GM19035 (cell line): ENCODE measurements around the gene PALMD.

Experiments used
- ATAC-seq: cut with Tn5 transposase; IDR thresholded peaks from one replicate; pipeline ENCODE4 v1.9.1; 2021; ENCODE audit not compliant: unreplicated experiment

Gene PALMD

DNA sequence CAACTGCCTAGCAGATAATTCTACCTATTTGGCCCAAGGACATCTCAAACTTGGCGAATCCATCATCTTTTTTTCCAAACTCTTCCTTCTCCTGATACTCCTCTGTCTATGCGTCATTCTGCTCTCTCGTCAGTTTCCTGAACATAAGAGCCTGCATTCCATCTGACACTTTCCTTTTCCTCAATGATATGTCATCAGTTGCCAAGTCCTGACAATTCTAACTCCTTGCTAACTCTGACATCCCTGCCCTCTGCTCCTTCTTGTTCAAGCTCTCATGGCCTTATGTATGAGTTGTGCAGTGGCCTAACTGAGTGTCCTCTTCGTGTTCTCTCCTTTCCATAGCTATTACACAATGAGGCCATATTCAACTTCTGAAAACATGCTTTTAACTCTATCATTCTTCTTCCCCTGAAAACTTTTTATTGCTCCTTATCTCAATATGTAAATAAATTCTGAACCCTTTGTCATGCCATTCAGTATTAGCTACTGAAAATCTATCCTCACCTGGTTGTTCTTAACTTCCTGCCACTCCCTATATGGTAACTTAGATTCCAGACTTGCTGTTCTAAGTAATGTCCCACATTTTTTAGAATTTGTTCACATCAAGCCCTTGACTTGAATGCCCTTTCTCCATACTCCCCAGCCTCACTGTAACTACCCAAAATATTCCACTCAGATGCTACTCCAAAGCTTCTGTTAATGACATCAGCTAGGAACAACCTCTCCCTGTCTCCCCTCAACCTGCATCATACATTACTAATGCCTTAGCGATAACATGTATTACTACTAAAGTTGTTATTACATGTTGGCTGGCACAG, 11.5 kb downstream of the PALMD start:
- no peak for ATAC-seq

DNA sequence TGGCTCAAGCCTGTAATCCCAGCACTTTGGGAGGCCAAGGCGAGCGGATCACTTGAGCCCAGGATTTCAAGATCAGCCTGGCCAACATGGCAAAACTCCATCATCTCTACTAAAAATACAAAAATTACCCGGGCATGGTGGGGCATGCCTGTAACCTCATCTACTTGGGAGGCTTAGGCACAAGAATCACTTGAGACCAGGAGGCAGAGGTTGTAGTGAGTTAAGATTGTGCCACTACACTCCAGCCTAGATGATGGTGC, 12.0 kb downstream of the PALMD start:
- no peak for ATAC-seq

DNA sequence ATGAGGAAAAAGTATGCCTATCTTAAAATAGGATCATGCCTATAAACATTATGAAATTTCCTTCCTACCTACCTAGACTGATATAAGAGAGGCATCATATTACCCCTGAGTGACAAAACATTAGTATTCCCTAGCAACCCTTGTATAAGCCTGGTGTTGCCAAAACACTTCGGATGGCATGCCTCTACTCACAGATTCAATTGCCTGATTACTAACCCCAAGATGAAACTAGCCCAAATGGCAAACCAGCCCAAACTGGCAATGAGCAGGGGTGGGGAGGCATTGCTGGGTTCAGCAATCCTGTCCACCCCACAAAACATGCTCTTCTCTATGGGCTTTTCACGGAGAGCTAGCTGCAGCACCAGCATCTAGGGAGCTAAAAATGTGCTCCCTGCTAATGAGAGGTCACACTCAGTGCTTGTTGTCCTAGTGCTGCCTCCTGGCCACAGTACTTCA, 13.9 kb downstream of the PALMD start:
- no peak for ATAC-seq

DNA sequence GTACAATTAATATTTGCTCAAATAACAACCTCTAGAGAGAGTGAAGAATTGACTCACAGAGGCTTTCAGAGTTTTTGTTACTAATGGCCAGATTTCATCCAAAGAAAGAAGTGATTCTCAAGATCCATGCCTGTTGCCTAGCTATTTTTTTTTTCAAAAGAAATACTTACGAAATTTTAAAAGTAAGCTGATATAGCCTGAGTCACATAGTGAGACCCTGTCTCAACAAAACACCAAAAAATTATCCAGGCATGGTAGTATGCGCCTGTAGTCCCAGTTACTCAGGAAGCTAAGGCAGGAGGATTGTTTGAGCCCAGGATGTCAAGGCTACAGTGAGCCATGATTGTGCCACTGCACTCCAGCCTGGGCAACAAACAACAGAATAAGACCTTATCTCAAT, 14.6 kb downstream of the PALMD start:
- no peak for ATAC-seq

DNA sequence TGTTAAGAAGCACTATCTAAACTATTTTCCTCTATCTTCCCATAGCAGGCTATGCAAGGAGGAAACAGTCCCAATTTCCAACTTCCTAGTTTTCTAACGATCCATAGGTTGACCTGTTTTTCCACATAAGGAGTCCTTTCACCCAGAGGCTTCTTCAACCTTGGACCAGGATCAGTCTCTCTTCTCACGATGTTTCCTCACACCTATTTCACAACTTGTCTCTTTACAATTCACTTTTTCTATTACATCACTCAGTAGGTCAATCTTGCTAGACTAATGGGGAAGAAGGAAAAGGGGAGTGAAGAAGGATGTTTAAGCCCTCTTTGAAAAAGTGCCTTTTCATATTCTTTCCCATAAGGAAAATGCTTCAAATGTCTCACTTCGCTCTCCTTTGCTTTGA, 15.9 kb downstream of the PALMD start:
- no peak for ATAC-seq

DNA sequence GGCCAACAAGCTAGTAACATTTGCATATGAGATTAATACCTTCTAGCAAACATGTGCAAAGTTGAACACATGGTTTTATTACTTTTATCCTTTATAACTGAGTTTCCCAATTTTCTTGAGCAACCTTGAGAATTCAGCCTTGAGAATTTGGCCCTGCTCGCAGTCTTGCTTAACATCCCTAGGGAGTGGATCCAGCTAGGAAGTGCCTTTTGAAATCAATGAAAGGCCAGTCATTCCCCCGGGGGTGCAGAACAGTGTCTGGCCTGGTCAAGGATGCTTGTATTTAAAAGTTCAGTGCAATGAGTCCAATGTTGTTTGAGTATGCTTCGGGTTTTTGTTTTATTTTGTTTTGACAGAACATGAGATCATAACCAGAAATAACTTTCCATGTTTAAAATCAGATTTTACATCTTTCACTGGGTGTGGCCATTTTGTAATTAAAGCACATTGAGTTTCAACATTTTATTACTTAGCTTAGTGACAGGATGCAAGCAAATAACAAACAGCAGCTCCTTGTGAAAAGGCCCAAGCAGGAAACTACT, 16.7 kb downstream of the PALMD start:
- ATAC-seq, result no peak

DNA sequence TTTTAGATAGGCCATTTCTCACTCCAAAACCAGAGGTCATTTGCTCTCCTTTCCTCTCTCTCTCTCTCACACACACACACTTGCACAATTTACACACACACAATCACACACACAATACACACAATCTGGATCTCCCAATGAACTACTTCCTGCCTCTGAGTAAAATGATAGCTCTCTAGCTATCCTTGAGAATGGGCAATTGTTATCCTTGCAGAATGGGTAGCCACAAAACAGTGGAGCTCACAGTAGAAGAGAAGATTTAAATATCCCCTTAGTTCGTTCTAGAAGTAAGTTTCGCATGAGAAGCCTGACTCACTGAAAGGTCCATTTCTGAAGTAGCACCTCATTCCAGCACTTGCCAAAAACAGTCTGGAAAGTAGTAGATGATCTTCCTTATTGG, 17.6 kb downstream of the PALMD start:
- ATAC-seq, result no peak

DNA sequence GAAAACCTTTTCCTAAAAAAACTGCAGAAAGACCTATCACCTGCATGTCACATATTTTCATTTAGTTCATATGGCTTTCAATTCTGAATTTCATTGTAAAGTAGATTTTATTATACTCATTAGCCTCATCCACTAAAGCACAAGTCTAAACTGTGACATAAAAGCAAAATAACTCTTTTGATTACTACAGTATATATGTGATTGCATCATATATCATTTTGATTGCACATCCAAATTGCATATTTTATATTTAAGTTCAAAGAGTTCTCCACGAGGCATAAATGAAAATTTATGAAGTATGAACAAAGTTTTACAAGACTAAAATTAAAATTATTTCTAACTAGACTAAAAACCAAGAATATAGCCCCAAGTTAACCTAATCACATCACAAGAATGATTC, 19.3 kb downstream of the PALMD start:
- ATAC-seq, result no peak

DNA sequence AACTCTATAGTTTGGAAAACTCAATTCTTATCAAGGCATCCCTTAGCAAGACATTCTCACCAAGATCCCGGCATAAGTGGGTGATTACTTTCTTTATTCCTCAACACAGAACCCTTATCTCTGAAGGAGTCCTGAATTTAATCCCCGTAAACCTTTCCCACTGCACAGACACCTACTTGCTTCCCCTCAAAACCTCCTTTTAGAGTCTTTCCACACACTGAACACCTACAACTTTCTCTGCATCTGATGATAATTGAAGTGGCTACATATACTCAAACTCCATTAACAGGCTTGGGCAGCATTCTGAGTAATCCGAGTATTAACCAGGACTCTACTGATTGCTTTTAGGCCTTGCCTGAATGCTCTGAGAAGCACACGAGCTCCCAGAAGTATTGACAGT, 23.5 kb downstream of the PALMD start:
- no peak for ATAC-seq

DNA sequence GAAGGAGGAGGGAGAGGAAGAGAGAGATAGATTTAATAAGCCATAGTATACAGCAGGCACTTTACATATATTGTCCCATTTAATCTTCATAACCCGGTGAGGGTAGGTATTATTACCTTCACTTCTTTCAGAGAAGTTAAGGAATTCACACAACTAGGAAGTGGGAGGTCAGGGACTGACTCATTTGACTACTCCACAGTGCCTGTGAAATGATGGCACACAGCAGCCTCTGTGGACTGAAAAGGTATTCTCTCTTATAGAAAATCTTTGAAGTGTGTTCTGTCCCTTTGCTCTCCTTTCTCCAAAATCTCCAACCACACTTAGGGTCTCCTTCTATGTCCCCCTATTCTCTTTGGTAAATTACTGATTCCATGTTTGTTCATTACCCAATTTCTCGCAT, 23.9 kb downstream of the PALMD start:
- ATAC-seq, result no peak

DNA sequence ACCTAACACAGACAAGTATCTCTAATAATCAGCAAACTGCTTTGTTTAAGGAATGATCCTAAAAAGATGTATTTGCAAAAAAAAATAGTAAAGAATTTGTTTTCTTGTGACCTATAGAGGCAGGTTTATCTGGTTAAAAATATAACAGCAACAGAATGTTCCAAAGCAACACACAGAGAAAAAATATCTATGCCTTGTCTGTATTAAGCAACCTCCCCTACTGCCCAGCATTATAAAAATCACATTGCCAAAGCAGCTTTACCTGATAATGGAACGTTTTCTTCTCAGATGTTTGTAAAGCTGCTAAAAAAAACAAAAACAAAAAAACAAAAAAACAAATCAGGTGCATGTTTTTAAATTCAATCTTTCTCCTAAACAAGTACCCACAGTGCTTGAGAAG, 24.7 kb downstream of the PALMD start:
- no peak for ATAC-seq

DNA sequence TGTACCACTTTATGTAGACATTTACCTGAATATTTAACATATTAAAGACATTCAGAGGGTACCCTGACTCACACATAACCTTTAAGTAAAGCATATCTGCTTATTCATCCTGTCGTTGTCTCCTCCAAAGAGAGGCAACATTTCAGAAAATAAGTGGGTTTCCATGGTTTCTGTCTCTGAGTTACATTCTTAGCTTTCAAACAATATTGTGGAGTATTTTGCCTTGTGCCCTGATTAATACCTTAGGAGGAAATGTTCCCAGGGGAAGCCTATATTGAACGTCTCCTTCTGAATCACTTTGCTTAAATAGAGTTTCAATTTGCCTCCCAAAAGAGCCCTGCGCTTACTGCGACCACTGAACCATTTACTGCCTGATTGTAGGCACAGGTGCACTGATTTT, 26.1 kb downstream of the PALMD start:
- no peak for ATAC-seq

DNA sequence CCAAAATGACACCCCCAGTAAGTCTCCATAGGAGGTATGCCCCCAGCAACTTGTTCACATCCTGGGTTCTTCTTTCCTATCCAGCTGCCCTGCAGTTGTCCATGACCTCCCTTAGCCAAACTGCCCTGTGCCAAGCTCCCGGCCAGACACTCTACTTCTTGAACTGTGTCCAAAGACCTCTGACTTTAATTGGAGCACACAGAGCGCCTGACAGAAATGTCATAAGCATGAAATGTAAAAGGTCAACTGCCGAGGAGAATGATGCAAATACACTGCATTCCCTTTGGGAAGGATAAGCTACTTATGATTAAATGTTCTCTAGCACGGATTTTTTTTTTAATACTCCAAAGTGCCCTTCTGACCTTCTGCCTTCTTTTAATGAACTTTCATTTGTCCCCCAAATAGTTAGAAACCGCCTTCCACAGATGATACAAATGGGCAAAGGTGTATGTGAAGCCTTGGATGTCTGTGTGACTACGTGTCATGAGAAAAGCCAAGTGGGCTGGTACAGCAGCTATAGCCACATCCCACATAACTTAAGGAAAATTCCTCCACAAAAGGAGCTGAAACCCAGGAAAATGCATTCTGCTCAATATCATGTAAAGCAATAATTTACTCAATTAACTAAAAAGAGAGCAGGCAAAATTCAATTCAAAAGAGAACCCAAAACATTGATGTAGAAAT, 26.8 kb downstream of the PALMD start:
- ATAC-seq, result no peak

DNA sequence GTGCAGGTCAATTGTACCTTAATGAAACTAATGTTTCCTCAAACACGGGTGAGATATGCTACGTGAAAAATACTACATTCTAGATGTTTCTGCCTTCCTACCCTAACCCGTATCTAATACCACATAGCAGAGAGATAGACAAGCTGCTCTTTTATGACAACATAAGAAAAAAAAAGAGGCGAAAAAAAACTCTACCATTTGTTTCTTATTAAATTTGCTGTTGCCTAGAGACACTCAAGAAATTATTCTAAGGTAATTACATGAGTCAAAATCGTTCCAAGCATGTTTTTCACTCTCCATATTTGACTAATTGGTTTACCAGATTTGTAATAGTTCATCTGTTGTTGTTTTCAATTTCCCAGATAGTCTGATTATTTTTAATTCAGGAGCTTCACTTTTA, 27.4 kb downstream of the PALMD start:
- ATAC-seq, result no peak

DNA sequence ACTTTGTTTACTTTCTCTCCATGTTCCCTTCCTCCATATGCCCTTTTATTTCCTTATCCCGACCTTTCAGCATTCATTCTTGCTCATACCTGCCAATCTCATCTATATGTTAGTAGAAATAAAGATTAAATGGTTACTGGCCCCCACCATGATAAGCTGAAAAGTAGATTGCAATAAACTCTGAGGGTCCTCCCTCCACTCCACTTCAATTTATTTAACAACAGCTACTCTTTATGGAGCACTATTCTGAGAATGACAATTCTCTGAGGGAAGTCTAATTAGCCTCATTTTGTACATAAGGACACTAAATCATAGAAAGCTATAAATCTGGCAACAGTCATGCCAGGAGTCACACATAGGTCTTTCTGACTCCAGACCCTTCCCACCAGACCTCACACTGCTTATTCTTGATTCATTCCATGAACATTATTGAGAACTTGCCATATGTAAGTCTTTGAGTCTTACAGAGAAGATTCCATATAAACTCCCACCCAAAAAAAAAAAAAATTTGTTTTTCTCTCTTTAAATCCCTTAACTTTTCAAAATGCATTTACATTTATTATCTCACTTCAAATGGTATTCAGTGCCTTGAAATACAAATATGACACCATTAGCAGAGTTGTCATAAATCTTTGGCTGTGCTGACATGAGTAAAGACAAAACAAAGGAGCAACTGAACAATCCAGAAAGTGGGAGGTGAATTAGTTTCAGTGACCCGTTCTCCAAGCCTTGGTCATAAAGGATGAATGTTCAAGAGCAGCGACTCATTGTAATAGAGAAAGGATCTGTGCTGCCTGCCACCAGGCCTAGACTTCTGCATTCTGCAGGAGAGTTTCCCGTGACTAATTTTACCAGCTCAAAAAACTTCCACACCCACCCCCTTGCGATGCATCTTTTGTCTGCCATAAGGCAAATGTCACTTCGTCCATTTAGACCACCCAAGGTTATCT, 28.5 kb downstream of the PALMD start:
- no peak for ATAC-seq

DNA sequence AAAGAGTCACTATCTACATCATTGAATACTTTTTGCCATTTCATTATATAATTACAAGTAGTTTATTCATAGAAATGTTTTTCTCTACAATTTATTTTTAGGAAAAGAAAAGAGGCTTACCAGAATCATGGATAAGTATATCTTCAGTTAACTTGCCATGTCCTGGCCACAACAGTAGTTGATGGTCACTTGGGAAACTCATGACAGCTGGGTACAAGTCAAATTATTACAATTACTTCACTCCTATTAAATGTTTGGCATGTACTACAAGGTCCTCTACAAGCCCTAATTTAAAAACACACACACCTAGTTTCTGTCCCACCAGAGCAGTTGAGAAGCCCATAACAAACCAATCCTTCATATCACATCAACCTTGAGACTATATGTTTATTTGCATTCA, 29.4 kb downstream of the PALMD start:
- ATAC-seq, result no peak

DNA sequence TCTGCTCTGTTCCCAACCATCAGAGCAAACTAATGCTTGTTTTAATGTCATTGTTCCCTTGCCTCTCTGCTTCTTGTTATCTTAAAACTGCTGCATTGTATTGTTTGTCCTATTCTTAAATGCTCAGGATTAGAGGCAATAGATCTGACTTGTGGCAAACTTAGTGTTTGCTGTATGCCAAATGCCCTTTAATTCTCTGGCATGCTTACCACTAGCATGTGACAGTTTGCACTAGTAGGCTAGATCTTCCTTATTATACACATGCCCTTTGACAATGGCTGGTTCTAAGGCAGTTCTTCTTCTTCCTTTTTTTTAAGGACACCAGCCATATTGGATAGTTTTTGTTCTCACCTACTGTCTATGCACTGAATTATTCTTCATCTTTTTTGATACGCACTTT, 30.1 kb downstream of the PALMD start:
- no peak for ATAC-seq

DNA sequence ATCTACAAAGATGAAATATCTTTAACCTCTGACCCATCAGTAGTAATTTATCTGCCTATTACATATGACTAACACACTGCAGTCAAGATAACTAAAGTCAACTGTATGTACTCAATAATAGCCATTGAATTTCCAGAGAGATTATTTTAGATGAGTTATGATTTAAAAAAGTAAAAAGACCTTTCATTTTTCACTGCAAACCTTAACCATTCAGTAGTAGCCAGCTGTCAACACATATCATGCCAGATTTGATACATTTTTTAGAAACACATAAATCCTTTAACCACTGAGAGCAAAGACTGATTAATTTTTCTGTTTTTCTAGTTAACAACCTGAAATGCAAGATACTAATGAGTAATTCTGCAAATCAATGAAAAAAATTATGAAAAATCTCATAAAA, 31.0 kb downstream of the PALMD start:
- no peak for ATAC-seq

DNA sequence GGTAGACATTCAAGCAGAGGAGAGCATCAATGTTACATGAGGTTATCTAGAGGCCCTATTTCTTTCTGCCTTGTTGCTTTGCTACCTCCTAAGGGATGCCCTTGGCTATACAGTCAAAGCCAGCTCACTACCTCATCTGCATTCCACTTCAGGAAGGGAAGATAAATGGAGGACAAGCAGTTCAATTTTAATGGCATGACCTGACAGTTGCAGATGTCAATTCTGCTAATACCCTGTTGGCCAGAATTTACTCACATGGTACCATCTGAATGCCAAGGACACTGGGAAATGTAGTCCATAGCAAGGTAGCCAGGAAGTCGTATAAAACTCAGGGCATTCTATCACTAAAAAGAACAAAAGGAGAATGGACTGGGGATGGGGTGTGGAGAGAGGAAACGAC, 31.5 kb downstream of the PALMD start:
- no peak for ATAC-seq

DNA sequence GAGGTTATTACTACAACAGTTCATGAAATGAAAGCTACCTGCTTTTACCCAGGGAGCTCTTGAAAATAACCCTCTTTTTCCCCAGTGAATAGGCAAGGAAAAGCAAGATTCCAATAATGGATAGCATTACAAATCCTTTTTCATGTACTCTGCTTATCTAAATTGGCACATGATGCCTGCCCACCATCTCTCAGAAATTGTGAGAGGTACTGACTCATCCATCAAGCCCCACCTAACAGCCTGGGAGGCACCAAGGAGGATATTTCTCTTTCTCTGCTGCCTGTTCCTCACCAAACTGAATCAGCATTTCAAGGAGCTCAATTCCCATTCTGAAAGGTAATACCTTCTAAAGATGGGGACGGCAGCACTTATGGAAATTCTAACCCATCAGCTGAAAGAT, 34.4 kb downstream of the PALMD start:
- ATAC-seq, result no peak

DNA sequence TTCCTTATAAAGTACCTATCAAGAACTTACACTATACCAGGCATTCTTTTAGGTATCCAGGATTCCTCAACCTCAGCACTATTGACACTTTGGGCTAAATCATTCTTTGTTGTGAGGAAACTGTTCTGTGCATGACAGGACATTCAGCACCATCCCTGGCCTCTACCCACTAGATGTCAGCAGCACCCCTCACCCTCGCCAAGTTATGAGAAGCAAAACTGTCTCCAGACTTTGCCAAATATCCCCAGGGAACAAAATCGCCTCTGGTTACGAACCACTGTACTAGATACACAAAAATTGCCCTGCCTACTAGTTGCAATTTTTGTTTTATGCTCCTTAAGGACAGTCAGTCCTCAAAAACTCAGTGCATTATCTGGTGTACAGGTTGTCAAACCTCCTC, 35.7 kb downstream of the PALMD start:
- no peak for ATAC-seq
